Activated T-helper 1 cell treated with Interleukin-2 at 50 U/mL for 16 hours (primary cell): ENCODE measurements around the gene ZBED1.
A peak's percentile ranks its signal among the peaks of the same experiment; 100 is the strongest.
"Not testable (repeated sequence)": the region's sequence is repeated elsewhere in the genome, so short reads cannot be mapped to it uniquely, and the experiment has no call there.

Experiments used
- DNase-seq: peaks from one replicate; pipeline ENCODE4 v3.0.0-alpha.2; 2020; ENCODE audit warnings: low read depth

ZBED1 gene

DNA sequence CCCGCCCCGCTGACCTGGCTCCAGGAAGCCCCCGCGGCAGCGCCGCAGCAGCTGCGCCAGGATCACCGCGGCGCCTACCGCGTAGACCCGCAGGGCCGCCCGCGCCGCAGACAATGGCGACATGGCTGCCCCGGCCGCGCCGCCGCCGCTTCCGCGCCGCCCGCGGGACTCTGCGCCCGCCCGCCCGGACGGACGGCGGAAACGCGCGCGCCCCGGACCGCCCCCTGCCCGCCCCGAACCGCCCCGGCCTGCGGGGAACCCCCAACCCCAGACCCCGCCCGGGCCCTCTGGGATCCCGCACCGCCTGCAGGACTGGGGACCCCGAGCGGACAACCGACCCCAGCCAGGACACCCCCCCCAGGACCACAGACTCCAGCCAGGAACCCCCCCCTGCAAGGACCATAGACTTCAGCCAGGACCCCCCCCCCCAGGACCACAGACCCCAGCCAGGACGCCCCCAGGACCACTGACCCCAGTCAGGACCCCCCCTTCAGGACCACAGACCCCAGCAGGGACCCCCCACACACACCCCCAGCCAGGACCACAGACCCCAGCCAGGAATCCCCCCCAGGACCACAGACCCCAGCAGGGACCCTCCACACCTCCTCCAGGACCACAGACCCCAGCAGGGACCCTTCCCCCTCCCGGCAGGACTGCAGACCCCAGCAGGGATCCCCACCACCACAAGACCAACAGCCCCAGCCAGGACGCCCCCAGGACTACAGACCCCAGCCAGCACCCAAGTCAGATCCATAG is at the start of gene ZBED1, which contains the start of gene DHRSX:
TSS of gene ZBED1 (minus strand) at position 174 of the 756 bp plus-strand sequence. CDS start 10,257 bp downstream, outside the sequence.
TSS of gene DHRSX (minus strand) at position 174 of the 756 bp plus-strand sequence. CDS start at position 123, 51 bp downstream.
- peak; percentile 29 for DNase-seq

DNA sequence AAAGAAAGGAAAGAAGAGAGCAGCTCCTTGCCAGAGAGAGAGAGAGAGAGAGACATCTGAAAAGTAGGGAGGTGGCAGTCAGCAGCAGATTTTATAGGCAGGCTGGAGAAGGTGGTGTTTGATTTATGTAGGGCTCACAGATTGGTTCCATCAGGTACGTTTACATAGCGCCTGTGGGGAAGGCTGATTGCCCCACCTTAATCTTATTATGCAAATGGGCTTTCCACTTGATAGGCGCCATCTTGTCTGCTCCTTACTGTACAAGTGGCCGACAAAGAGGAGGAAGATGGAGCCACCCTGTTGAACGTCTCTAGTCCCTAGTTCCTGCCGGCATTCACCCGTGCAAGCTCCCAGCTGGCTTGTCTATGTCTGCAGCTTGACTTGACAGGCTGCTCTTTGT is 49.1 kb upstream of the ZBED1 start:
- no peak for DNase-seq

DNA sequence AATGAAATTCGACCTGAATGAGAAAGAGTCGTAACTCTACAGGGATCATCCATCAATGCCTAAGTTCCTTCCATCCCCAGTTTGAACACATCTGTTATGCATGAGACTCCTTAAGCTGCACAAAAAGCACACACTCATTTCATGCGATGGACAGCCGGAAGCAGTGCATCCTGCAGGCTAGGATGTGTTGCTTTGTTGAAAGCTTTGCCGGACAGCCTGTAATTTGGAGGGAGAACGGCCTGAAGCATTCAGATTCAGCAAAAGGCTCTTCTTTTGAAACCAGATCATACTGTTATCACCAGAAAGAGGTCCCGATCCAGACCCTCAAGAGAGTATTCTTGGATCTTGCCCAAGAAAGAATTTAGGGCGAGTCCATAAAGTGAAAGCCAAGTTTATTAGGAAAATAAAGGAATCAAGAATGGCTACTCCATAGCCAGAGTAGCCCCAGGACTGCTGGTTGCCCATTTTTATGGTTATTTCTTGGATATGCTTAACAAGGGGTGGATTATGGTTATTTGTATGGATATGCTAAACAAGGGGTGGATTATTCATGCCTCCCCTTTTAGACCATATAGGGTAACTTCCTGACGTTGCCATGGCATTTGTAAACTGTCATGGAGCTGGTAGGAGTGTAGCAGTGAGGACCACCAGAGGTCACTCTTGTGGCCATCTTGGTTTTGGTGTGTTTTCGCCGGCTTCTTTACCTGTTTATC is 48.1 kb upstream of the ZBED1 start:
- no peak for DNase-seq

DNA sequence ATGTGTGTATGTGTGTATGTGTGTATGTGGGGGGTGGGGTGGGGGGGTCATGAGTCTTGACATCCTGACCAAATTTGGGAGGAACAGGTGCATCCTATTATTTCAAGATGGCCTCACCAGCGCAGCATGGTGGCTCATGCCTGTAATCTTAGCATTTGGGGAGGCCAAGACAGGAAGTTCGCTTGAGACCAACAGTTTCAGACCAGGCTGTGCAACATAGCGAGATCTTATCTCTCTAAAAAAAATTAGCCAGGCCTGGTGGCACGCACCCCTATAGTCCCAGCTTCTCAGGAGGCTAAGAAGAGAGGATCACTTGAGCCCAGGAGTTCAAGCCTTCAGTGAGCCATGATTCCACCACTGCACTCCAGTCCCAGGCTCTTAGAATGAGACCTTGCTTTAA is 47.0 kb upstream of the ZBED1 start:
- DNase-seq = no peak

DNA sequence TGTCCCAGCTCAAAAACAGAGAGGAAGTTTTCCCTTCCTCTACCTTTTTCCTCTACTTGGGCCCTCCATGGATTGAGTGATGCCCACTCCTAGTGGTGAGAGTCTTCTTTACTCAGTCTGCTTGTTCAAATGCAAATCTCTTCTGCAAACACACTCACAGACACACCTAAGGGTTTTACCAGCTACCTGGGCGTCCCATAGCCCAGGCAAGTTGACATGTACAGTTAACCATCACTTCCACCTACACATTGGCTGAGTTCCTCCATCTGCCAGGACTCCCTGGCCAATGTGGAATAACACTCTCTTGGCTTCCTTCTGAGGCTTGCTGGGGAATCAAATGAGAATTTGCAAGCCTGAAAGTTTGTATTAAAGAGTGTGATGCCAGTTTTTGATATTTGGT is 45.7 kb upstream of the ZBED1 start:
- no peak for DNase-seq

DNA sequence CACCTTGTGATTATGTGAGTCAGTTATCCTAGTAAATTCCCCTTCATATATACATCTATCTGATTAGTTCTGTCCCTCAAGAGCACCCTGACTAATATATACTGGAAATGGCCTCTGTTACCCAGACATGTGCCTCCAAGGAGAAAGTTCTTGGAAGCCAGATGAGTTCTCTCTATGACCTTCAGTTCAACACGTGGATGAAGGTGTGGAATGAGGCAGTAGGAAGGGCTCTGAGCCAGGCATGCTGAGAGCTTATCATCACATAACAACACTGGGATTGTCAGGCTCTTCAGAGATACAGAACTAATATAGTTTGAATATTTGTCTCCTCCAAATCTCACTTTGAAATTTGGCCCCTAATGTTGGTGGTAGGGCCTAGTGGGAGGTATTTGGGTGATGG is 44.4 kb upstream of the ZBED1 start:
- DNase-seq = no peak

DNA sequence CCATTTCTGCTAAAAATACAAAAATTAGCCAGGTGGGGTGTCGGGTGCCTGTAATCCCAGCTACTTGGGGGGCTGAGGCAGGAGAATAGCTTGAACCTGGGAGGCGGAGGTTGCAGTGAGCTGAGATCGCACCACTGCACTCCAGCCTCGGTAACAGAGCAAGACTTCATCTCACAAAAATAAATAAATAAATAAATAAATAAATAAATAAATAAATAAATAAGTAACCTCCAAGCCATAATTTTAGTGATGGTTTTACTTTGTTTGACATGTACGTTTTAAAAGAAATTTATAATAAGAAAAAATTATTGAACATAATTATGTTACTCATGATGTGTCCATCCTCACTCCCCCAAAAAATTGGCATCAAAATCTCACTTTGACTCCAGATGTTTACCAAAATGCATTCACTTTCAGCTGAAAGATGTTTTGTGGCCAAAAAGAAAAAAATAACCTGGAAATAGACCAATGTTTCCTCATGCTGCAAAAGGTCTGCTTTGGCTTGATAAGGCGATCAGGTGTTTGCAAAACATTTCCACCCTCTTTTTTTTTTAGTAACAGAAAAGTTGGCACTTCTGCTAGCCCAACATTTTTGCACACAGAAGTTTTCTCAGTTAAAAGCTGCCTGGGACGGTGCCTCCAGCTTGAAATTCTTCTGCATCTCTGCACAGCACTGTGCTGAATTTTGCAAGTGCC is 42.2 kb upstream of the ZBED1 start:
- no peak for DNase-seq

DNA sequence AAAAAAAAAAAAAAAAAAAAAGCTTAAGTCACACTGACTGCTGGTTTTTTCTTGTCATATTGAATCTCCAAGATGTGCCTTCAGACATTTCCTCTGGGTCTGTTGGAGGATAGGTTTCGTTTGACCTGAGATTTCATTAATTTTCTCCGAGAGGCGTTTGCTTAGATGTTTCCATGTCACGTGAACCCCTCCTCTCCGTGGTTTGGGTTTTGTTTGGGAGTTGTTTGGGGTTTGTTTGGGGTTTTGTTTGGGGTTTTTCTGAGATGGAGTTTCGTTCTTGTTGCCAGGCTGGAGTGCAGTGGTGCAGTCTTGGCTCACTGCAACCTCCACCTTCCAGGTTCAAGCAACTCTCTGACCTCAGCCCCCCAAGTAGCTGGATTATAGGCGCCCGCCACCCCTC is 40.8 kb upstream of the ZBED1 start:
- DNase-seq = no peak

DNA sequence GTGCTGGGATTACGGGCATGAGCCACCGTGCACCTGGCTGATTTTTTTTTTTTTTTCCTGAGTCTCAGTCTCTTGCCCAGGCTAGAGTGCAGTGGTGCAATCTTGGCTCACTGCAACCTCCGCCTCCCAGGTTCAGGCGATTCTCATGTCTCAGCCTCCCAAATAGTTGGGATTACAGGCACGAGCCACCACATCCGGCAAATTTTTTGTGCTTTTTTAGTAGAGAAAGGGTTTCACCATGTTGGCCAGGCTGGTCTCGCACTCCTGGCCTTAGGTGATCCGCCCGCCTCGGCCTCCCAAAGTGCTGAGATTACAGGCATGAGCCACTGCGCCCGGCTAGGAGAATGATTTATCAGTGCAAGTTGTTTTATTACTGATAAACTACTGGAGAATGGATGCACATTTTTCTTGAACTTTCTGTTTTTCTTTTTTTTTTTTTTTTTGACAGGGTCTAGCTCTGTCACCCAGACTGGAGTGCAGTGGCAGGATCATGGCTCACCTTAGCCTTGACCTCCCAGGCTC is 39.7 kb upstream of the ZBED1 start:
- no peak for DNase-seq

DNA sequence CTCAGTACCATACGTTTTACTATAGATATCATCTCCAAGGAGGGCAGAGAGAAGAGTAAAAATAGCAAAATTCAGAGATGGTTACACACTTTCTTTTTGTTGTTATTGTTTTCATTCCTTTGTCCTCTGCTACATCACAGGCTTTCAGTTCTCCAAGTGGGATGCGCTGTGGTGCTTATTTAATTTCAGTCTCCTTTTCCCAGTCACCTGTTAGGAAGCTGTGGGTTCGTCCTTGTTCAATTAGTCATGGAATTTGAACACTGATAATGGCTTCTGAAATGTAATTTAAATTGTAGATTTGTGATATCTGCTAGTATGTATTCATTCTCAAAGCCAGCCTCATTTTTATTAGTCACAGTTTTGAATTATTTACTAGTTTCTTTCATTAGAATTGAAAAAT is 38.8 kb upstream of the ZBED1 start:
- DNase-seq = no peak

DNA sequence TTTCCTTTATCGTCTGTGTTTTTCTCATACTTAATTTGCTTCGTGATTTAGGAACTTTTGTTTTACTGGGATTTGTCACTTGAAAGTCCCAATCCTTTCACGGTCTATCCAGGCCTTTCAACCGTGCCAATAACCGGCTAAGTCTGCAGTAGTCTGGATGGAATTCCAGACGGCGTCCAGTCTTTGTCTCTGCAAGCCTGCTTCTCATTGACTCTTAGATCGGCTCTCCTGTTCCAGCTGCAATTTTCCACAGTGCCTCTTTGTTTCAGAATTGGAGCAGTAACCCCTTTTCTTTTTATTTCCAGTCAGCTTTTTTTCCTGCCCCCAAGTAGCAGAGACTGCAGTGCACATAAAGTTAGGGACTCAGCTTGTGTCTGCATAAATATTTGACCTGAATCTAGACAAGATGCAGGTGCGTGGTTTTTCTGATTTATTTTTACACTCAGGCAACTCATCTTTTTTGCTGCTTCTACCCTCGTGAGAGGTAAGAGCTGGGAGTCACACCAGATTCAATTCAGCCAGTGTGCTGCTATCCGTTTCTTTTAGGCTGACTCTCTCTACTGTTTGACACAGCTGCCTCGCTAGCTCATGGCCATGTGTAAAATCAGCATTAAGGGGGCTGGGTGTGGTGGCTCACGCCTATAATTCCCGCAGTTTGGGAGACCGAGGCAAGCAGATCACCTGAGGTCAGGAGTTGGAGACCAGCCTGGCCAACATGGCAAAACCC is 37.4 kb upstream of the ZBED1 start:
- DNase-seq = no peak

DNA sequence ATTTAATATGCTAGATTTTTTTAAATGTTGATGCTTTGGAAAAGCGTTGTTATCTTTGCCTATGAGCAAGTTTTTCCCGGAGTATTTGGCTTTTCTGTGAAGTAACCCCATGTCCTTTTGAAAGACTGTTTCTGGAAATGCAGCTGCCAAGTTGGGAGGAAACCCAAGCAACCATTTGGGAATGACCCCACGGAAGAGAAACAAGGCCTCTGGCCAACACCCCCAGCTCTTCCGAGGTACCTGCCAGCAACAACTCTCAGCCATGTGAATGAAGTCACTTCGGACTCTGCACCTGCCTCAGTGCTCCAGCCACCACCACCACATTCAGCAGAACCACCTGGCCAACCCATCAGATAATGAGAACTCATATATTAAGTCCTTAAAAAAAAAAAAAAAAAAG is 36.2 kb upstream of the ZBED1 start:
- no peak for DNase-seq

DNA sequence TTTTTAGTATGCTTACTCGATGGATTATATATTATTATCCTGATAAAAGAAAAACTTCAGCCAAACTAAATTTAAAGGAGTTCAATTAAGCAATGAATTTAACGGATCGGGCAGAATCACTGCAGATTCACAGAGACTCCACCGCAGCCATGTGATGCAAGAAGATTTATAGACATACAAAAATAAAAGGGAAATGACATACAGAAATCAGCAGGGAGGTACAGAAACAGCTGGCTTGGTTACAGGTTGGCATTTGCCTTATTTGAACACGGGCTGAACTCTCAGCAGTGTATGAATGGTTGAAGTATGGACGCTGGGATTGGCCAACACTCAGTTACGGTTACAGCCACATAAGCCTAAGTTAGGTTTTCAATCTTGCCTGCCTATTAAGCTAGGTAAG is 35.4 kb upstream of the ZBED1 start:
- DNase-seq = no peak

DNA sequence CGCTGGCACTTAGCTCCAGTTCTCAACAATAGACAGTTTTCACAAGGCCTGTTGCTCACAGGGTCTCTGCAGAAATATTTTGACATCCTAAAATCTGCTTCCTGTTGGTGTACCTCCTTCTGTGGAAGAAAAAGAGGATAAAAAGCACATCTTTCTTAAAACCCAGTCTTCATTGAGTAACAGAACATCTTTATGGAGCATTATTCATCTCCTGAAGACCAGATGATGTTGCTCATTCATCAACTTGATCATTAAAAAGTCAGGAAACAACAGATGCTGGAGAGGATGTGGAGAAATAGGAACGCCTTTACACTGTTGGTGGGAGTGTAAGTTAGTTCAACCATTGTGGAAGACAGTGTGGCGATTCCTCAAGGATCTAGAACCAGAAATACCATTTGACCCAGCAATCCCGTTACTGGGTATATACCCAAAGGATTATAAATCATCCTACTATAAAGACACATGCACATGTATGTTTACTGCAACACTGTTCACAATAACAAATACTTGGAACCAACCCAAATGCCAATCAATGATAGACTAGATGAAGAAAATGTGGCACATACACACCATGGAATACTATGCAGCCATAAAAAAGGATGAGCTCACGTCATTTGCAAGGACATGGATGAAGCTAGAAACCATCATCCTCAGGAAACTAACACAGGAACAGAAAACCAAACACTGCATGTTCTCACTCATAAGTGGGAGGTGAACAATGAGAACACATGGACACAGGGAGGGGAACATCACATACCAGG is 33.7 kb upstream of the ZBED1 start:
- DNase-seq = not testable (repeated sequence)

DNA sequence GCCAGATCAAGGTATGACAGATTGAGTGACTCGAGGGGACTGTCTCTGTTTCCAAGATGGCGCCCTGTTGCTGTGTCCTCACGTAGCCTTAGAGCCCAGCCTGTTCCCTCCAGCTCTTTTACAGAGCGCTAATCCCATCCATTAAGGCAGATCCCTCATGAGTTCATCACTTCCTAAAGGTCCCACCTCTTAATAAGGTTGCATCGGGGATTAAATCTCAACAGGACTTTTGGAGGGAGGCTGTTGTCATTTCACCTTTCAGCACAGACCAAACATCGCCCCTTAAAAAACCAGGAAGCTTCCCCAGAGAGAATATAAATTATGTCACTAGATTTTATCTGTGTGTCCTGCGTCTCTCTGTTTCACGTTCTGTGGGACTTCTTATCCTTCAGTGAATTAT is 32.6 kb upstream of the ZBED1 start:
- no peak for DNase-seq

DNA sequence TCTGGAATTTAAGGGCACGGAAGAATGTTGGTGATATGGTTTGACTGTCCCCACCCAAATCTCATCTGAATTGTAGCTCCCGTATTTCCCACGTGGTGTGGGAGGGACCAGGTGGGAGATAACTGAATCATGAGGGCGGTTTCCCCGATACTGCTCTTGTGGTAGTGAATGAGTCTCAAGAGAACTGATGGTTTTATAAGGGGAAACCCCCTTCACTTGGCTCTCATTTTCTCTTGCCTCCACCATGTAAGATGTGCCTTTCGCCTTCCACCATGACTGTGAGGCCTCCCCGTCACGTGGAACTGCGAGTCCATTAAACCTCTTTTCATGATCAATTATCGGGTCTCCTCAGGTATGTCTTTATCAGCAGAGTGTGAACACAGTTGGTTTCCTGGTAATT is 25.6 kb upstream of the ZBED1 start:
- no peak for DNase-seq

DNA sequence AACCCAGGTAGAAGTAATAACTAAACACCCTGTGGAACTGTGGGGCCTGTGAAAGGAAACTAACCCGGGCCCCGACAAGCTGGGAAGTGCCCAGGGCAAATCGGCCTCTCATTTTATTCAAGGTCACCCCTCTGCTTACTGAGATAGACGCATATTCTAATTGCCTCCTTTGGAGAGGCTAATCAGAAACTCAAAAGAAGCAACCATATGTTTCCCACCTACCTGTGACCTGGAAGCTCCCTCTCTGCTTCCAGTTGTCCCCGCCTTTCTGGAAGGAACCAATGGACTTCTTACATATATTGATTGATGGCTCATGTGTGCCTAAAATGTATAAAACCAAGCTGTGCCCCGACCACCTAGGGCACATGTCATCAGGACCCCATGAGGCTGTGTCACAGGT is 23.1 kb upstream of the ZBED1 start:
- no peak for DNase-seq

DNA sequence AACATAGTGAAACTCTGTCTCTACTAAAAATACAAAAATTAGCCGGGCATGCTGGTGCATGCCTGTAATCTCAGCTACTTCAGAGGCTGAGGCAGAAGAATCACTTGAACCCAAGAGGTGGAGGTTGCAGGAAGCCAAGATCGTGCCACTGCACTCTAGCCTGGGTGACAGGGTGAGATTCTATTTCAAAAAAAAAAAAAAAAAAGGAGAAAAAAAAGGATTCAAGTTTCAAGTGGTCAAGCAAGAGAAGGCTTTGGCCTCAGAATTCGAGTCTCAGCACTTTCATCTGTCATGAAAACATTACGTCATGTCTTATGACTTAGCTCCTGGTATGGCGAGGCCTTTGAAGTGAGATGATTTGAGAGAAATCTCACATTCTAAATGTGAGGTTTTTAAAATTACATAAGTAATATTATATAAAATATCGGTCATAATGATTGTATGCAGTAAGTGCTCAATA is 21.2 kb upstream of the ZBED1 start:
- no peak for DNase-seq

DNA sequence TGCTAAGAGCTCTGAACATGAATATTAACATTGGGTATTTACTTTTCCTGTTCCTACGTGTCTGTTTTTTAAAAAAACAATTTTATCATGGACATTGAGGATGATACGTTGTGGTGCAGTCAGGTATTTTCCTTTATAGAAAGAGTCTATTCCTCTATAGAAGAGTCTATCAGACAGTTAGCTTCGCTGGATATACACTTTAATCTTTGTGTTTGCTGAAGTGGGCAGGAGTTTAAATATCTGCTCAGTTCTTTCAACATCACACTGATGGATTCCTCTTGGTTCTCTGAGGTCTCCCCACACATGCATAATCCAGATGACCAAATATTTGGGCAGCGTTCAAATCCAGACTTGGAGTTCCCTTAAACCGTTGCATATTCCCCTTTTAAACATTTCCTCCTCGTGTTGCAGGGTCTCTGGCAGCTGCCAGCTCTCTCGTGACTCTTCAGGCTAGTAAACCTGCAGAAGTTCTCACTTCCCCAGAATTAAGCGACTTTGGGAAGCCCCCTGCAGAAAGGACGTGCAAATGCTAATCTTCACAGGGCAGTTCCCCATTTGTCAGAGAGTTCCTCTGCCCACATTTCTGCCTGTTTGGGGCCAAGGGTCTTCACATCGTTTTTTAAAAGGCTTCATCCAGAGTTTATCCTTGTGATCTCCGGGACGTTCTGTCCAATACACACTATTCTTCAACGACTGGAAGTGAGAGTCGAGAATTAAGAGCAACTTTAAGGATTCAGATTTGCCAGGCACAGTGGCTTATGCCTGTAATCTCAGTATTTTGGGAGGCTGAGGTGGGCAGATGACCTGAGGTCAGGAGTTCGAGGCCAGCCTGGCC is 20.5 kb upstream of the ZBED1 start:
- DNase-seq = no peak

DNA sequence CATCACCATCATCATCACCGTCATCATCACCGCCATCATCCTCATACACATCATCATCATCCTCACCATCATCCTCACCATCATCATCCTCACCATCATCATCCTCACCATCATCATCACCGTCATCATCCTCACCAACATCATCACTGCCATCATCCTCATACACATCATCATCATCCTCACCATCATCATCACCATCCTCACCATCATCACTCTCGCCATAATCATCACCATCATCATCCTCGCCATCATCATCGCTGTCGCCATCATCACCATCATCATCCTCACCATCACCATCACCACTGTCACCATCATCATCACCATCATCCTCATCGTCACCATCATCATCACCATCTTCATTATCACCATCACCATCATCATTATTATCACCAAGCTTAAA is 19.8 kb upstream of the ZBED1 start:
- DNase-seq = no peak
